Activated T-cell treated with anti-CD3 and anti-CD28 coated beads, Interleukin-2, amount 50 U/mL, for 24 hours (primary cell): Measurements from ENCODE around the gene DNAH17.

Experiments
- DNase-seq: peaks from one replicate; pipeline ENCODE4 v3.0.0-alpha.2; 2020
- H3K27ac Mint-ChIP-seq: 2 replicates; pipeline ENCODE4 v1.8.0; 2020; ENCODE audit warnings: mild to moderate bottlenecking, mixed read lengths
- H3K27me3 Mint-ChIP-seq: 2 replicates; pipeline ENCODE4 v1.8.0; 2020; ENCODE audit warnings: mixed read lengths
- H3K36me3 Mint-ChIP-seq: 2 replicates; pipeline ENCODE4 v1.8.0; 2020; ENCODE audit warnings: low read depth, mixed read lengths
- H3K4me1 Mint-ChIP-seq: 2 replicates; pipeline ENCODE4 v1.8.0; 2020; ENCODE audit warnings: low read depth, mixed read lengths
- H3K4me3 Mint-ChIP-seq: 2 replicates; pipeline ENCODE4 v1.8.0; 2020; ENCODE audit warnings: mild to moderate bottlenecking, moderate library complexity, mixed read lengths
- H3K9me3 Mint-ChIP-seq: 2 replicates; pipeline ENCODE4 v1.8.0; 2020; ENCODE audit warnings: mixed read lengths

The DNAH17 gene

DNA sequence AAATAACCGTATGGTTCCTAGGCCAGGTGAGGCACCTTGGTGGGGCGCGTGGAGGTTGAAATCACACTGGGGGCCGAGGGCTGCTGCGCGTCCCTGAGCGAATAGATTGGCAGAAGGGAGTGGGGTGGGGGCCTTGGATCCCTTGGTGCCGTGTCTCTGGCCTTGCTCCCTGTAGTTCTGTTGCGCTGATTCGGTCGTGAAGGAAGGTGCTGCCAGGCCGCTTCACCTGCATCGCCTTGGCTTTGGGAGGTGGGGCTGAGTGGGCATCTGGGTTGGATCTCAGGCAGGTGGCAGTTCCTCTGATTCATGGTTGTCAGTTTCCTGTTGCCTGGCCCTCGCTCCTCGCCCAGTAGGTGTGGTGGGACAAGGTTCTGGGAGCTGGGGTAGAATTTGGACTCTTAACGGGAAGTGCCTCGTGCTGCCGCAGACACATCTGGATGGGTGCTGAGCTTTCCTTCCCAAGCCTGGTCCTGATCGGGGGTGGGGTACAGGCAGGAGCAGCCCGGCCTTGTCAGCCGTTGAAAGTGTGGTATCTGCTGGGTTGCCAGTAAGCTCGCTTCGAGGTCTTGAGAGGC is 168.6 kb downstream of the DNAH17 start:
- H3K36me3 Mint-ChIP-seq, result peaks cover 92% of the 10 kb centered on the region
- no peak overlapping the region for H3K4me3 Mint-ChIP-seq
- peak overlapping the region; percentile 65 for H3K27ac Mint-ChIP-seq
- no peaks in the 10 kb centered on the region for H3K9me3 Mint-ChIP-seq
- H3K27me3 Mint-ChIP-seq, result no peaks in the 10 kb centered on the region
- no peak for DNase-seq
- H3K4me1 Mint-ChIP-seq, result peaks cover 64% of the 10 kb centered on the region

DNA sequence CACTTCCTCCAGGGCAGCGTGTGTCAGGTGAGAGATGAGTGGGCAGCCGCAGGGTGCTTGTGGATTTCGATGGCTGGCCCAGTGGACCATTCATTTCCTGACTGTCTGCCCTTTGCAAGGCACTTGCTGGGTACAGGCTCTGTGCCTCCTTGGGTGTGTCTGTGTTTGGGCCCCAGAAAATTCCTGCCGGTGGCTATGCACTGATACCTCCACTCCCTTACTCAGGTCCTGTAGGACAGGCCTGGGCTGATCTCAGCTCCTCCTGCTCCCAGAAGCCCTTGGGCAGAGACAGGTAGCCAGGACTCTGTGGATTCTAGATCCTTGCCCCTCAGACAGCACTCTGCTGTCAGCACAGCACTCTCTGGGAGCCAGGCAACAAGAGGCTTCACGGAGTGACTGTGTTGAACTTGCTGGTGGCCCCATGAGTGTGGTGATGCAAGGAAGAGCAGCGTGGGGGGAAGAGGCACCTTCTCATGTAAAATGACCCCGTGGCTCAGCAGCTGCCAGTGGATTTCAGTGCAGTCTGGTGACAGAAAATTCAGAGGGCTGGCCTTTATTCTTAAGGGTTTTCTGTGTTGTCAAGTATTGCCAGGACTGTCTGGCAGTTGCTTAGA is 169.7 kb downstream of the DNAH17 start:
- Mint-ChIP-seq H3K4me3 (no peak overlapping the region), H3K27ac (peak overlapping the region; percentile 65), H3K36me3 (peaks cover 92% of the 10 kb centered on the region), H3K9me3 (no peaks in the 10 kb centered on the region), H3K4me1 (peaks cover 54% of the 10 kb centered on the region), H3K27me3 (no peaks in the 10 kb centered on the region)
- no peak for DNase-seq

DNA sequence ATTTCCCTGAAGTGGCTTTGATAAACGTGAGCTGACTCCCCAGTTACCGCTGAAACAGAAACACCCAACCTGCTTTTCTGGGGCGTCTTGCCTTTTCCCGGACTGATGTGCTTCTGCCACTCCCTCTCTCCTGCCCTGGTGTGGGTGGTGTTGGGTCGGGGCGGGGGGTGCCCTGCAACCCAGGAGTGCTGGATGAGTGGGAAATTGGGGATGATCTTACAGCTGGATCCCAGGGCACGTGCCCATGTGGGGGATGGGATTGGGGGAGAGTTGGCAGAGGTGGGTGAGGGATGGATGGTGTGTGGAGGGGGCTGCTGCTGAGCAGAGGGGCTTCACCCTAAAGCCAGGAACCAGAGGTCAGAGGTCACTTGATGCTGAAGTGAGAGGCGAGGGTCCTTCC is 170.3 kb downstream of the DNAH17 start:
- Mint-ChIP-seq H3K36me3 (peaks cover 89% of the 10 kb centered on the region), H3K4me1 (peaks cover 48% of the 10 kb centered on the region)

DNA sequence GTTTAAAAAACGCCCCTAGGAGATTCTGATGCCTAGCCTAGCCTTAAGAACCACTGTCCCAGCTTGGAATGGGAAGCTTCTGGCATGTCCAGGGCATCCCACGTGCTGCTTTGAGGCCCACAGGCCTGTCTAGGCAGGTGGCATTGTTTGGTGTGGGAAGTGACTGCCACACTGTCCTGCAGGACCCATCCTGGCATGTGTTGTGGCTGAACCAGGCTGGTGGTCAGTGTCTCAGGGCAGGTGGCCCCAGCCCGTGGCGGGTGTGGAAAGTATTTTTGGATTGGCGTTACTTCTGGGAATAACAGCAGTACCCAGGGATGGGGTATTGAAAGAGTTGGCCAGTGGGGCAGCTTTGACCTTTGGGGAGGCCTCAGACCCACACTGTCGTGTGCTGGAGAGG is 170.8 kb downstream of the DNAH17 start:
- H3K4me3 Mint-ChIP-seq, result no peak overlapping the region
- H3K4me1 Mint-ChIP-seq, result peaks cover 46% of the 10 kb centered on the region
- peaks cover 91% of the 10 kb centered on the region for H3K36me3 Mint-ChIP-seq

More for the DNA sequence above, 170.3 kb downstream of the DNAH17 start:
- H3K4me3 Mint-ChIP-seq, result no peak overlapping the region
- H3K27me3 Mint-ChIP-seq, result no peaks in the 10 kb centered on the region
- H3K27ac Mint-ChIP-seq, result peak overlapping the region; percentile 65
- no peaks in the 10 kb centered on the region for H3K9me3 Mint-ChIP-seq
- DNase-seq, result no peak

DNA sequence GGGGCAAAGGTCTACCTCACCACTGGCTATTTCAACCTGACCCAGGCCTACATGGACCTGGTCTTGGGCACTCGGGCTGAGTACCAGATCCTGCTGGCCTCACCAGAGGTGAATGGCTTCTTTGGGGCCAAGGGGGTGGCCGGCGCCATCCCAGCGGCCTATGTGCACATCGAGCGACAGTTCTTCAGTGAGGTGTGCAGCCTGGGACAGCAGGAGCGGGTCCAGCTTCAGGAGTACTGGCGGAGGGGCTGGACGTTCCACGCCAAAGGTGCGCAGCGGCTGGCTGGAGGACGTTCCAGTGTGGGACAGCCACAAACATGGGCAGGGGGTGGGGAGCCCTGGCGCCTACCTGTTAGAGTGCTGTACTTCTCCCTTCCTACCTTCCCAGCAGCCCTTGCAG is 173.4 kb downstream of the DNAH17 start:
- DNase-seq, result no peak
- no peaks in the 10 kb centered on the region for H3K27me3 Mint-ChIP-seq
- H3K36me3 Mint-ChIP-seq, result peaks cover 96% of the 10 kb centered on the region
- no peak overlapping the region for H3K4me3 Mint-ChIP-seq
- H3K9me3 Mint-ChIP-seq, result no peaks in the 10 kb centered on the region
- peaks cover 30% of the 10 kb centered on the region for H3K4me1 Mint-ChIP-seq
- H3K27ac Mint-ChIP-seq, result no peak overlapping the region

More for the DNA sequence above, 170.8 kb downstream of the DNAH17 start:
- DNase-seq, result no peak
- H3K9me3 Mint-ChIP-seq, result no peaks in the 10 kb centered on the region
- no peaks in the 10 kb centered on the region for H3K27me3 Mint-ChIP-seq
- H3K27ac Mint-ChIP-seq, result peak overlapping the region; percentile 65

DNA sequence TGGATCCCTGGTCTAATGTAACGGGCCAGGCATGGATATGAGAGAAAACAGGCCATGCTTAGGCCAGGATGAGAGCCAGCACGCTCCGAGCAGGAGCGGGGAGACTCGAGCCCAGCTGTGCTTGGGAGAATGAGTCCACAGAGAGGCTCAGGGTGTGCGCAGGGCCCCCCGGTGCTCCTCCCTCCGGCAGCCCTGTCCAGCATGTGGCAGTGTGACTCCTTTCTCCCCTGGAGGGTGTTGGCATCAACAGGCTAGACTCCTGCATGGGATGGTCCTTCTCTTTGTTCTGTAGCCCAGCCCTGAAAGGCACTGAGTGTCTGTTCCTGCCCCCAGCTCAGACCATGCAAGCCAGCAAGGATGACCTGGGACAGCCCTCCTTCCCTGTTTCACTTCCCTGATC is 175.3 kb downstream of the DNAH17 start:
- no peak for DNase-seq
- H3K4me1 Mint-ChIP-seq, result peaks cover 15% of the 10 kb centered on the region
- H3K36me3 Mint-ChIP-seq, result peaks cover 96% of the 10 kb centered on the region
- no peaks in the 10 kb centered on the region for H3K27me3 Mint-ChIP-seq
- no peaks in the 10 kb centered on the region for H3K9me3 Mint-ChIP-seq
- peak overlapping the region; percentile 85 for H3K27ac Mint-ChIP-seq
- H3K4me3 Mint-ChIP-seq, result no peak overlapping the region

DNA sequence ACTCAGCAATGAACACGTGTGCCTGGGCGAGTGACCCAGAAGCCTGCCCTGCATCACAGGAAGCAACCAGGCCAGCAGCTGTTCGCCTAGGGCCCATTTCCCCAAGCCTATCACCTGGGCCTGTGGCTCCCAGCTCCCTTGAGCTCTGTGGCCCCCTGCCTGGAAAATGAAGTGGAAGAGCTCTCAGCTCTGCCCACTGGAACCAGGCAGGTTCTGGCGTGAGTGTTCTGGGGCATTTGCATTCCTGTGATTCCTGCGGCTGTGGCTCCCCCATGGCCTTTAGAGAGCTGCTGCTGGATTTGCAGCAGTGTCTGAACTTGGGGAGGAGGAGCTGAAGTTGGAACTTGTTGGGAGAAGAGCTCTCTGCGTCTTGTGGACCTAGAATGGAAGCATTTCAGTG is 175.9 kb downstream of the DNAH17 start:
- peaks cover 96% of the 10 kb centered on the region for H3K36me3 Mint-ChIP-seq
- peaks cover 9% of the 10 kb centered on the region for H3K4me1 Mint-ChIP-seq
- no peaks in the 10 kb centered on the region for H3K9me3 Mint-ChIP-seq
- DNase-seq, result no peak
- peak overlapping the region; percentile 85 for H3K27ac Mint-ChIP-seq
- H3K27me3 Mint-ChIP-seq, result no peaks in the 10 kb centered on the region
- H3K4me3 Mint-ChIP-seq, result no peak overlapping the region

DNA sequence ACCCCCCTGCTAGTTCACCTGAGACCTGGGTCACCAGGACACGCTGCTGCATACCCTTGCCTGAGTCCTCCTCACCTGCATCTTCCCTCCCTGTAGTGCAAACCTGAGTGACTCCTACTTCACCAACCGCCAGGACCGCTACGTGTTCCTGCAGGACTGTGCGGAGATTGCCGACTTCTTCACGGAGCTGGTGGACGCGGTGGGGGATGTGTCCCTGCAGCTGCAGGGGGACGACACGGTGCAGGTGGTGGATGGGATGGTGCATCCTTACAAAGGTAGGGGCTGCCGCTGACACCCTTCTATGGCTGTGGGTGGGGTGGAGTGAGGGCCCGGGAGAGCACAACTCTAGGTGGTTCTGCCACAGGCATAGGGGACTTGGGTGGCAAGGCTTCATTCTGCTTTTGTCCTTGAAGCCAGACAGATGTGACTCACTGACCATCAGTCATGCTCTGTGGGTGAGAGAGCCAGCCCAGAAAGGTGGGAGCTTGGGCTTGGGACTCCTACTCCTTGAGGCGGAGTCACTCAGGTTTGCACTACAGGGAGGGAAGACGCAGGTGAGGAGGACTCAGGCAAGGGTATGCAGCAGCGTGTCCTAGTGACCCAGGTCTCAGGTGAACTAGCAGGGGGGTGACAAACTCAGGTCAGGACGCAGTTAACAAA is 176.5 kb downstream of the DNAH17 start:
- no peak overlapping the region for H3K4me3 Mint-ChIP-seq
- DNase-seq, result no peak
- H3K4me1 Mint-ChIP-seq, result peaks cover 6% of the 10 kb centered on the region
- no peaks in the 10 kb centered on the region for H3K27me3 Mint-ChIP-seq
- peak overlapping the region; percentile 85 for H3K27ac Mint-ChIP-seq
- H3K9me3 Mint-ChIP-seq, result no peaks in the 10 kb centered on the region
- H3K36me3 Mint-ChIP-seq, result peaks cover 97% of the 10 kb centered on the region

DNA sequence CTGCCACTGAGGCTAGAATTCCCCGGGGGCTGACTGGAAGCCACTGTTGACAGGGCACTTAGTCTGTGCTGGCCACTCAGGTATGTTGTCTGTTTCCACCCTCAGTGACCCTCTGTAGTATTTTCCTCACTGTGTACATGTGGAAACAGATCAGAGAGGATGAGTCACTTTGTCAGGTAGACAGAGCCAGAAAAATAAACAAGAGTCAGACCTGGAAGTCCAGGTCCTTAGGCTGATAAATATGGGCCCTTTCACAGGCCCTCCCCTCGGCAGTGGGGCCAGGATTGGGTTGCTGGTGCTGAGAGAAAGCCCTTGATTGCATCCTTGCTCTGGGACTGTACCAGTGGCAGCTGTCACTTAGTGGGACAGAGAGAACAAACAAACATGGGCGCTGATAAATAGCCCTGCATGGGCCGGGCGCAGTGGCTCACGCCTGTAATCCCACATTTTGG is 177.5 kb downstream of the DNAH17 start:
- peaks cover 97% of the 10 kb centered on the region for H3K36me3 Mint-ChIP-seq
- no peak for DNase-seq

DNA sequence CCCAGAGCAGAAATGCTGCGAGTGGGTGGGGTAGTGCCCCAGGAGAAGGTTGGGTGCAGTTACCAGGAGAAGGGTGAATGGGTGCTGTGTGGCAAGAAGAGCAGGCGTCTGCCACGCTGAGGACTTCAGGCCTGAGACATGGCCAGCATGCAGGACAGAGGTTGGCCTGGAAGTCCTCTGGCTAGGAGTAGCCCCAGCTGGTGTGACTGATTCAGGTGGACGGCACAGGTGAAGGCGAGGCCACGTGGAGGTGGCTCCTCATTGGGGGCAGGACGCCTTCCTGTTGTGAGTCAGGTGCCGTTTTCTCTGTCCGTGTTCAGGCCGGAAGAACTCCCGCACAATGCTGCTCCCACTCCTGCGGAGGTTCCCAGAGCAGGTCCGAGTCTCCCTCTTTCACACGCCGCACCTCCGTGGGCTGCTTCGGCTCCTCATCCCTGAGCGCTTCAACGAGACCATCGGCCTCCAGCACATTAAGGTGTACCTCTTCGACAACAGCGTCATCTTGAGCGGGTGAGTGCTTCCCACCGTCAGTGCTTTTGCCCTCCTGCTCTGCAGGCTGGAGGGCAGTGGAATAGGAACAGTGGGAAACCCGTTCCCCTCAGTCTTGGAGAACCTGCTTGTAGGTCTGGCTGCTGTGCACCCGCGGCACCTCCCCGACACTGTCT is 178.0 kb downstream of the DNAH17 start:
- Mint-ChIP-seq H3K27me3 (no peaks in the 10 kb centered on the region), H3K4me1 (peaks cover 13% of the 10 kb centered on the region), H3K4me3 (no peak overlapping the region), H3K36me3 (peaks cover 96% of the 10 kb centered on the region), H3K9me3 (no peaks in the 10 kb centered on the region), H3K27ac (peak overlapping the region; percentile 72)
- DNase-seq, result no peak

More for the DNA sequence above, 177.5 kb downstream of the DNAH17 start:
- H3K4me1 Mint-ChIP-seq, result peaks cover 13% of the 10 kb centered on the region
- no peak overlapping the region for H3K4me3 Mint-ChIP-seq
- no peaks in the 10 kb centered on the region for H3K9me3 Mint-ChIP-seq
- H3K27me3 Mint-ChIP-seq, result no peaks in the 10 kb centered on the region
- peak overlapping the region; percentile 26 for H3K27ac Mint-ChIP-seq

DNA sequence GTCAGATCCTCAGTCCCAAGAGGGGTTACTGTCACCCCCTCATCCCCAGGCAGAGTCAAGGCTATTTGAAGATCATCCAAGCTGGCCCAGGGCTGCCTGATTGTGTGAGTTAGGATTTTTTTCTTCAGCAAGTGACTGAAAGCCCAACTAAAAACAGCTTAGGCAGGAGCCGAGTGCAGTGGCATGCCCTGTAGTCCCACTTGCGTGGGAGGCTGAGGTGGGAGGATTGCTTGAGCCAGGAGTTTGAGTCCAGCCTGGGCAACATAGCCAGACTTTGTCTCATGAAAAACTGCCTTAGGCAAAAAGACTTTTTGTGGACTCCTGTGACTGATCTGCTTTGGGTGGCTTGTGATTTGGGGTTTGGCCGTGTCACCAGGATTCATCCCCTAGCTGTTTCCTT is 178.8 kb downstream of the DNAH17 start:
- H3K4me1 Mint-ChIP-seq, result peaks cover 17% of the 10 kb centered on the region
- peaks cover 95% of the 10 kb centered on the region for H3K36me3 Mint-ChIP-seq
- no peaks in the 10 kb centered on the region for H3K9me3 Mint-ChIP-seq
- H3K4me3 Mint-ChIP-seq, result no peak overlapping the region
- H3K27me3 Mint-ChIP-seq, result no peaks in the 10 kb centered on the region
- H3K27ac Mint-ChIP-seq, result peak overlapping the region; percentile 72
- no peak for DNase-seq

DNA sequence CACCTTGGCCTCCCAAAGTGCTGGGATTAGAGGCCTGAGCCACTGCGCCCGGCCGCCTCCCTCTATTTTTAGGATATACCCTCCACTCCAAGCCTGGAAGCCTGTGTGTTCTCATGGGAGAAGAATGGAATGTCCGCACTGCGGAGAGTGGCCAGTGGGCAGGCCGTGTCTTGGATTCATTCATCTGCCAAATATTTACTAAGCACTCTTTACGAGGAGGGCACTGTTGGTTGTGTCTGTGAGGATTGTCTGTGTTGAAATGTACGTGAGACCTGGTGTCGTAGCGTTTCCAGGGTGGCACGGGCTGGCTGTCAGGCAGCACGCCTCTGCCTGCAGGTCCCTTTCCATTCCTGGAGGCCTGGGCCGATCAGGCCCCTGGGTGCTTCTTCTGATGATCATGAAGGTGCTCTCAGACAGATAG is 179.5 kb downstream of the DNAH17 start:
- no peak for DNase-seq
- H3K27me3 Mint-ChIP-seq, result no peaks in the 10 kb centered on the region
- H3K4me1 Mint-ChIP-seq, result peaks cover 19% of the 10 kb centered on the region
- no peak overlapping the region for H3K4me3 Mint-ChIP-seq
- H3K36me3 Mint-ChIP-seq, result peaks cover 95% of the 10 kb centered on the region
- H3K9me3 Mint-ChIP-seq, result no peaks in the 10 kb centered on the region
- peak overlapping the region; percentile 53 for H3K27ac Mint-ChIP-seq

DNA sequence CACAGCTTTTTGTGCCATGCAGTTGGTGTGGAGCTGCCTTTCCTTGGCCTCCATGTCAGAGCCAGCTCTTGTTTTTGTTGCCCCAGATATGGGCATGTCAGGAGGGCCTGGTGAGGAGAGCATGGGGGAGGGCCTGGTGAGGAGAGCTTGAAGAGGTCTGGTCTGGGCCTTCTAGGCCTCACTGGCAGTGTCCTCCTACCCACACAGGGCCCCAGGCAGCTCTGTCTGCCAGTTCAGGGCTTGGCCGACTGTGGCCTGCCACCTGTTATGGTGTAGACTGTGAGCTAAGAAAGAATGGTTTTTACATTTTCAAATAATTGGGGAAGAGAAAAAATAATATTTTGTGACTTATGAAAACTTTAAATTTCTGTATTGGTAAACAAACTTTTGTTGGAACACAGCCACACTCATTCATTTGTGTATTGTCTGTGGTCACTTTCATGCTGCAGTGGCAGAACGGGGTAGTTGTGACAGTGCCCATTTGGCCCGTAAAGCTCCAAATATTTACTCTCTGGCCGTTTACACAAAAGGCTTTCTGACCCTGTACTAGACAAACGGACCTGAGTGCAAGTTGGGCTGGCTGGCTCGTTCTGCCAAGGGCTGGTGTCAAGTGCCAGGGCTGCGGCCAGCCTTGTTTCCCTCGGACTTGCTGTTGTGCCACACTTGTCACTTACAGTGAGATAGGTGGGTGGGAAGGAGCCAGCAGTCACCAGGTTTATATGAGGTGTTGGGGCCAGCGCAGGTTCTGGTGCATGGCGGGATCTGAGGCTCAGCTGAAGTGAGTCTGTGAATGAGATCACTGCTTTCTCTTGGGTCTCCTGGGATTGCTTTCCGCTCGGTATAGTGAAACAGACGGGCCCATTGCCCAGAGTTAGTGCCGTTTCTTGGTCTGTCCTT is 180.5 kb downstream of the DNAH17 start:
- Mint-ChIP-seq H3K27me3 (no peaks in the 10 kb centered on the region), H3K4me1 (peaks cover 27% of the 10 kb centered on the region), H3K4me3 (no peak overlapping the region), H3K27ac (peak overlapping the region; percentile 62), H3K9me3 (no peaks in the 10 kb centered on the region), H3K36me3 (peaks cover 98% of the 10 kb centered on the region)
- DNase-seq, result no peak

DNA sequence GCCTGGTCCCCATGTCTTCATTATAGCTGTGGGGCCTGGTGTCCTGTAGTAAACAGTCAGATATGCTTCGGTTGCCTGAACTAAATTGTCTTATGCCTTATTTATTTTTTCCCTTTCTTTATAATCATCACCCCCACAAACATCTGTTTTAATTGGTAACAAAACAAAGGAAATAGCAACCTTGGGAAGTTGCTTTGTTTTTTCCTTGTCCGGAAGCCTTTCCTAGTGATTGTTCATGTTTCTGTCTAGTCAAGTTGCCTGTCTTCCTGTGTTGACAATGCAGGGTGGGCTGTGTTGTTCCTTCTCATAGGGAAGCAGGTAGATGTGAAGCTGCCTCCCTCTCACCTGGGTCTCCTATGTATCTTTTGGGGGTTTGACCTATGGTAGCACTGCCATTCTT is 182.0 kb downstream of the DNAH17 start:
- DNase-seq, result no peak
- H3K27me3 Mint-ChIP-seq, result no peaks in the 10 kb centered on the region
- H3K4me1 Mint-ChIP-seq, result peaks cover 40% of the 10 kb centered on the region
- no peak overlapping the region for H3K4me3 Mint-ChIP-seq
- peaks cover 97% of the 10 kb centered on the region for H3K36me3 Mint-ChIP-seq
- H3K9me3 Mint-ChIP-seq, result no peaks in the 10 kb centered on the region
- H3K27ac Mint-ChIP-seq, result peak overlapping the region; percentile 64
